CD1c-positive myeloid dendritic cell (primary cell): ENCODE measurements around the gene METTL16.
"Not testable (repeated sequence)": the region's sequence is repeated elsewhere in the genome, so short reads cannot be mapped to it uniquely, and the experiment has no call there.

Source experiments
- DNase-seq: peaks from one replicate; pipeline ENCODE4 v3.0.0-alpha.2; 2016; ENCODE audit errors: extremely low spot score

The METTL16 gene

DNA sequence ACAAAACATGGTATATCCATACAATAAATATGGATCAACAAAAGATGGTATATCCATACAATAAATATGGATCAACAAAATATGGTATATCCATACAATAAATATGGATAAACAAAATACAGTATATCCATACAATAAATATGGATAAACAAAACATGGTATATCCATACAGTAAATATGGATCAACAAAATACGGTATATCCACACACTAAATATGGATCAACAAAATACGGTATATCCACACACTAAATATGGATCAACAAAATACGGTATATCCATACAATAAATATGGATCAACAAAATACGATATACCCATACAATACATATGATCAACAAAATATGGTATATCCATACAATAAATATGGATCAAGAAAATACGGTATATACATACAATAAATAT, 8.1 kb downstream of the METTL16 start:
- DNase-seq = no peak

DNA sequence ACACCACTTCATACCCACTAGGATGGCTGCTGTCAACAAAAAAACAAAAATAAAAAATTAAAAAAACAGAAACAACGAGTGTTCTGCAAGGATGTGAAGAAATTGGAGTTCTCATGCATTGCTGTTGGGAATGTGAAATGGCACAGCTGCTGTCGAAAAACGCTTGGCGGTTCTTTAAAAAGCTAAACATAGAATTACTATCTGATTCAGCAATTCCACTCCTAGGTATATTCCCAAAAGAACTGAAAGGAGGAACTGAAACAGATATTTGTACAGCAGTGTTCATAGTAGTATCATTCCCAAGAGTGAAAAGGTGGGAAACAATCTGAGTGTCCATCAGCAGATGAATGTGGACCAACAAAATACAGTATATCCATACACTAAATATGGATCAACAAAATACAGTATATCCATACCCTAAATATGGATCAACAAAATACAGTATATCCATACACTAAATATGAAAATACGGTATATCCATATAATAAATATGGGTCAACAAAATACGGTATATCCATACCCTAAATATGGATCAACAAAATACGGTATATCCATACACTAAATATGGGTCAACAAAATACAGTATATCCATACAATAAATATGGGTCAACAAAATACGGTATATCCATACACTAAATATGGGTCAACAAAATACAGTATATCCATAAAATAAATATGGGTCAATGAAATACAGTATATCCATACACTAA, 8.7 kb downstream of the METTL16 start:
- DNase-seq = no peak

DNA sequence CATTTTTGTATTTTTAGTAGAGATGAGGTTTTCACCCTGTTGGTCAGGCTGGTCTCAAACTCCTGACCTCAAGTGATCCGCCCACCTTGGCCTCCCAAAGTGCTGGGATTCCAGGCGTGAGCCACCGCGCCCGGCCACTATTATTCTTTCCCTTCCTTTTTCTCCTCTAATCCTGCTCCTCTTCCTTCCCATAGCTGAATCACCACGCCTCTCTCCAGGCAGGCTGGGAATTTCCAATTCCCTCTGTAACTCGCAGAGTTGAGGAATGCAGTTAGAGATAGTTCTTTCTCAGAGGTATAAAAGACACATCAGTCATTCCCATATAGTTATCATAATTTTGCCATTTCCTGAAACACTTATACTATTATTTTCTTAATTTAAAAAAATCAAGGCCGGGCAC, 11.2 kb downstream of the METTL16 start:
- no peak for DNase-seq

DNA sequence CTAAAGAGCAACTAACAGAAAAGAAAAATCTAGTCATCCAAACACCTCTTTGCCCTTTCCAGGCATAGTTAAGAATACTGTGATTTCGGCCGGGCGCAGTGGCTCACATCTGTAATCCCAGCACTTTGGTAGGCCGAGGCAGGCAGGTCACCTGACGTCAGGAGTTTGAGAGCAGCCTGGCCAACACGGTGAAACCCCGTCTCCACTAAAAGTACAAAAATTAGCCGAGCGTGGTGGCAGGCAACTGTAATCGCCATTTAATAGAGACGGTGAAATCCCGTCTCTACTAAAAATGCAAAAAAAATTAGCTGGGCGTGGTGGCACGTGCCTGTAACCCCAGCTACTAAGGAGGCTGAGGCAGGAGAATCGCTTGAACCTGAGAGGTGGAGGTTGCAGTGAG, 22.4 kb downstream of the METTL16 start:
- not testable (repeated sequence) for DNase-seq

DNA sequence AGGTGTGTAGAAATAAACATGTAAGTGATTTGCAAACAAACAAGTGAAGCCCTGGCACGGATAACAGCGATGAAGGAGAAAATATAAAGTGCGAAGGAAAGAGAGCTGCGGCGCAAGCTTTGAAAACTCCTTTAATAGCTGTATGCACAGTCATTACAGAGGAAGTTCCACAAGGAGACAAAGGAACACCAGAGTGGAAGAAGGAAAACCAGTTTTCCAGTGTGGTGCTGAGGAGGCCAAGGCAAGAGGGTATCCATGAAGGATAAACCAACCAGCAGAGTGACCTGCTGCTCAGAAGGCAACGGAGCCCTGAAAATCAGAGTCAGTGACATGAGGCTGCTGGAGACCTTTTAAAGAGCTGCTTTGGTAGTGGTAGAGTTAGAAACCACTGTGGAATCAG, 24.4 kb downstream of the METTL16 start:
- DNase-seq = no peak

DNA sequence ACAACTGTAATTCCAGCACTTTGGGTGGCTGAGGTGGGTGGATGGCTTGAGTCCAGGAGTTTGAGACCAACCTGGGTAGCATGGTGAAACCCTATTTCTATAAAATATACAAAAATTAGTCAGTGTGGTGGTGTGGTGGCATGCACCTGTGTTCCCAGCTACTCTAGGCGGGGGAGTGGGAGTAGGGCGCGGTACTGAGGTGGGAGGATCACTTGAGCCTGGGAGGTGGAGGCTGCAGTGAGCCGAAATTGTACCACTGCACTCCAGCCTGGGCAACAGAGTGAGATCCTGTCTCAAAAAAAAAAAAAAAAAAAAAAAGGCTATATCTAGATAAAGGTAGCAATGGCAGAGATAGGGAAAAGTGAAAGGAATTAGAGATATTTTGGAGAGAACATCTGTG, 25.0 kb downstream of the METTL16 start:
- DNase-seq = not testable (repeated sequence)

DNA sequence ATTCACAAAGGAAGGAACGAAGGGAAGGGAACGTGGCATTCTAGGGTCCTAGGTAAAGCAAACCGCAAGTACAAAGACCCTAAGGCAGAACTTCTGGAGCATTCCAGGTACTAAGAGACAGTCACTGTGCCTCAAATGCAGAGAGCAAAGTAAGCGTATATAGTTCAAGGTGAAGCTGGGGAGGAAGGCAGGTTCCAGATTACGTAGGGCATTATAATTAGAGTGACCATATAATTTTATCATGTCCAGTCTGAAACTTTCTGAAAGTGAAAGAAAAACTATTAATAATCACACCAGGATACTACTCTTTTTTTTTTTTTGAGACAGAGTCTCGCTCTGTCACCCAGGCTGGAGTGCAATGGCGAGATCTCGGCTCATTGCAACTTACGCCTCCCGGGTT, 25.7 kb downstream of the METTL16 start:
- DNase-seq = no peak

DNA sequence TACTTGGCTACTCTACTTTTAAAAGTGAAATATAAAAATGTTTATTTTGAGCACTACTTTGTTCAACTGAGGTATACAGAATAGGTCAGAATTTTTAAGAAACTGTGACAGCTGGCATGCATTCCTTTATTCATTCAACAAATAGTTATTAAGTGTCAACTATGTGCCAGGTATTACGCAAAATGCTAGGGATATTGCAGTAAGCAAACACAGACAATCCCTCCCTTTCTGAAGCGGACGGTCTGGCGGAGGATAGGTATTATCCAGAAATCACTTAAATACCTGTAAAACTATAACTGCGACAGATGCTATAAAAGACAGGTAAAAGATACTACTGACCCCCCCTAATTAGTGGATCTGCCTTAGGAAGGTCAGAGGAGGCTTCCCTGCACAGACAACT, 26.1 kb downstream of the METTL16 start:
- DNase-seq = no peak

DNA sequence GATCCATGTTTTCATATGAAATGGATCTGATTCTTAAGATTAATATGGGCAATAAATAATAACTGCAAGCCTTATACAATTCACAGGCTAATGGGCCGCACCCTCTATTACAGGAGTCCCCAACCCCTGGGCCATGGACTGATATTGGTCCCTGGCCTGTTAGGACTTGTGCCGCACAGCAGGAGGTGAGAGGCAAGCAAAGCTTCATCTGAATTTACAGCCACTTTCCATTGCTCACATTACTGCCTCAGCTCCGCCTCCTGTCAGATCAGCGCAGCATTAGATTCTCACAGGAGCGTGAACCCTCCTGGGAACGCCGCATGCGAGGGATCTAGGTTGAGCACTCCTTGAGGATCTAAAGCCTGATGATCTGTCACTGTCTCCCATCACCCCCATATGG, 26.8 kb downstream of the METTL16 start:
- DNase-seq = no peak

DNA sequence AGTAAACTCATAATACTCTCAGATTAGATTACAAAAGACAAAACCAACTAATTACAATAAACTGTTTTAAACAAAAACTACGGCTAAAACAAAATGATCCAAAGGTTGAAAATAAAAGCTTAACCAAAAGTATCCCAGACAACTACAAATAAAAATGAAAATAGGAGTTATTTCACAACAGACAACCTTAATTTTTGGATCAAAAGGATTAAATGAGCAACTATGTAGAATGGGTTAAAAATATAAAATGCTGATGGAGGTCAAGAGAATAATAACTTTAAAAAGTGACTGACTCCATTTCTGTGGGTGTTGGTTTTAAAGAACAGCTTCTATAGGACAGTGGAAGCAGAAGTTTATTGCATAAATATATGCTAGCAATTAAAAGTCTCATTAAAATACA, 28.6 kb downstream of the METTL16 start:
- no peak for DNase-seq

DNA sequence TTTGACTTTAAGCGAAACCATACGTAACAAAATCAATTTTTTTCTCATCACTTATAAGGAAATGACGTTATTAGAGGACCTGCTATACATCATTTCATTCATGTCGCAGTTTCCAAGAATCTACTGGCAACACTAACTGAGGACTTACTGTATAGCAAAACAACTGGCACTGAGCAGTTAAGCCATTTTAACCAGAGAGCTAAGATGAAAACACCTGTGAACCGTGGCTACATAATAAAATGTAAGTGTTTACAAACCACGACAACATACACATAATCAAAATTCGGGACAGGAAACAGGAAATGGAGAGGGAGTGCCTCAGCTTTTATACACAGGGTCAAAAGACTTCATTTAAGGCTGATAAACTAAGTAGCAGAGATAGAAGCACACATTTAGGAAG, 29.5 kb downstream of the METTL16 start:
- no peak for DNase-seq

DNA sequence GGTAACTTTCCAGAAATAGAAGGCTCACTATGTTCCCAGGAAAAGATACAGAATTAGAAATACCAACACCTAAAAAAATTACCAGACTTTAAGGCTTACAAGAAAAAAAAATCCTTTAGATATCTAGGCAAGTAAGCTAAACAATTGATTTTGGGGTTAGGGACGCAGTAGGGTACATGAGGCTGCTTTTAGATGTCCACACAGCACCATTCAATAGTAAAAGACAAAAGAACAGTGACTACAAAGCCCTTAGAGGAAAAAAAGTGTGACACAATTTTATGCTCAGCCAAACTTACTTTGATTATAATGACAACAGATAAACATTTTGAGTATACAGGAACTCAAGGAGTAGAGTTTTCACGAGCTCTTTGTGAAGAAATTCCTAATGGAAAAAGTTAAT, 29.9 kb downstream of the METTL16 start:
- DNase-seq = no peak

DNA sequence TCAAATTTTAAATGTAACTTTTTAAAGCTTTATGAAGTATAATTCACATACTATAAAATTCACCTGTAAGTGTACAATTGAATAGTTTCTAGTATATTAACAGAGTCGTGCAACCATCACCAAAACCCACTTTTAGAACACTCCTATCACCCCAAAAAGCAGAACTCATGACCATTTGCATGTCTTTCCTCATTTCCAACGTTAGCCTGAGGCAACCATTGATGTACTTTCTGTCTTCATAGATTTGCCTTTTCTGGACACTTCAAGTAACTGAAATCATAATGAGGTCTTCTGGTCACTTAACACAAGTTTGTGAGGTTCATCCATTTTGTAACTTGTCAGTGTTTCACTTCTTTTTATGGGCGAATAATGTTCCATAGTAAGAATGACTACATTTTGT, 33.2 kb downstream of the METTL16 start:
- DNase-seq = peak; percentile 28

DNA sequence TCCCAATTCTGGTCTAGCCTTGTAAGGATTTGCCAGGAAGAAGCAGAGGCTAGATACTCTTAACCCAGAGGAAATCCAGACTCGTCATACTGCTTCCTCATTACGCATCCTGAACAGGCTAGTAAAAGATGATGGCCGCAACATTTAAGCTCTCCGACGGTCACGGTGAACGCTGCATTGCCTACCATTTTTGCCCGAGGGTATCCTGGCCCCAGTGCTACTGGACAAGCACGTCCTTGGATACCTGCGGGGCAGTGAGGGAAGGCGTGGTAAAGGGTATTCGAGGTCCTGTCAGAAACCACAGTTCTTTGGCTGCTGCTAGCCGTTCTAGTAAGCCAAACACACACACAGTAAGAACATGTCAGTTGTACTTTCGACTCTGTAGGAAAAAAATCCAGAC, 36.6 kb downstream of the METTL16 start:
- no peak for DNase-seq

DNA sequence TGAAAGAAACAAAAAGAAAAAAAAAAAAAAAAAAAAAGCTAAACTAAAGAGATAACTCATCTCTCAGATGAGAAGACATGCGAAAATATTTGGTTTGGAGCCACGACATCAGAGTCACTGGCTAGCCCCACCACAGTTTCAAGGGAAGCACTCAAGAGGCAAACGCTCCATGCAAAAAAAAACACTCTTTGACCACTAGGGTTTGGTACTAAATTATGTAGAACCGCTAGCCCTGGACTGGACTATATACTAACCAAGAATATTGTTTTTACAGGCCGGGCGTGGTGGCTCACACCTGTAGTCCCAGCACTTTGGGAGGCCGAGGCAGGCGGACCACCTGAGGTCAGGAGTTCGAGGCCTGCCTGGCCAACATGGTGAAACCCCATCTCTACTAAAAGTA, 37.3 kb downstream of the METTL16 start:
- no peak for DNase-seq

DNA sequence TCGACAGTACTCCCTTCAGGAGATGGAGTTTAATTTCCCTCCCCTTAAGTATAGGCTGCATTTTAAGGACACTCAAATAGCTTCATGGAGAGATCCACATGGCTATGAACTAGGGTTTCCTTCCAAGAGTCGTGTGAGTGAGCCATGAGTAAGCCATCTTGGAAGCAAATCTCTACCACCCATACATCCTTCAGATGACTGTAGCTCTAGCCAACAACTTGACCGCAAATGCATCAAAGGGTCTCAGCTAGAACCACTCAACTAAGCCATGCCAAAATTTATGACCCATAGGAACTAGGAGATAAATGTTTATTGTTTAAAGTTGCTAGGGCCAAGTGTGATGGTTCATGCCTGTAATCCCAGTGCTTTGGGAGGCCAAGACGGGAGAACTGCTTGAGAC, 43.4 kb downstream of the METTL16 start:
- no peak for DNase-seq

DNA sequence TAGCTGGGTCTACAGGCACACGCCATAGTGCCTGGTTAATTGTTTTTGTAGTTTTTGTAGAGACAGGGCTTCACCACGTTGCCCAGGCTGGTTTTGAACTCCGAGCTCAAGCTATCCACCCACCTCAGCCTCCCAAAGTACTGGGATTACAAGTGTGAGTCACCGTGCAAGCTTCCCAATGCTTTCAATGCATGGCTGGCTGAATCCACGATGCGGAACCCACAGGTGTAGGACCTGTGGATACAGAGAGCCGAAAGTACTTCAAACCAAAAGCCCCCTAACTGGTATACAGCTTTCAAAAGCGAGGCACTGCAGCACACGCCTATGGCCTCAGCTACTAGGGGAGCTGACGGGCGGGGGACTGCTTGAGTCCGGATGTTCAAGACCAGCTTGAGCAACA, 44.8 kb downstream of the METTL16 start:
- no peak for DNase-seq

DNA sequence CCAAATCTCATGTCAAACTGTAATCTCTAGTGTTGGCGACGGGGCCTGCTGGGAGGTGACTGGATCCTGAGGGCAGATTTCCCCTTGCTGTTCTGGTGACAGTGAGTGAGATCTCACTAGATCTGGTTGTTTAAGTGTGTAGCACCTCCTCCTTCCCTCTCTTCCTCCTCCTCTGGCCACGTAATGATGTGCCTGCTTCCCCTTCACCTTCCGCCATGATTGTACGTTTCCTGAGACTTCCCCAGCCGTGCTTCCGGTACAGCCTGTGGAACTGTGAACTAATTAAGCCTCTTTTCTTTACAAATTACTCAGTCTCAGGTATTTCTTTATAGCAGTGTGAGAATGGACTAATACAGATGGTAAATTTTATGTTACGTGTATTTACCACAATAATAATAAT, 49.2 kb downstream of the METTL16 start:
- DNase-seq = no peak

DNA sequence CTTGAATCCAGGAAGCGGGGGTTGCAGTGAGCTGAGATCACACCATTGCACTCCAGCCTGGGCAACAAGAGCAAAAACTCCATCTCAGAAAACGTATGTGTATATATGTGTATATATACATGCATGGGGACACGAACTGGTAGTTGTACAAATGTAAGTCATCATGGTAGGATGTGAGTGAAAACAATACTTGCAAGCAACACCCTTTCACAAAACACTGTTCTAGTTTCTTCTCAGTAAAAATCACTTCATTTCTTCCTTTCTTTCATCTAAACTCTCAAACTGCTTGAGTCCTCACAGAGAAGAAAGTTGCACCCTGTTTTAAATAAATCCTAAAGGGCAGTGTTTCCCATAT, 51.8 kb downstream of the METTL16 start:
- no peak for DNase-seq

DNA sequence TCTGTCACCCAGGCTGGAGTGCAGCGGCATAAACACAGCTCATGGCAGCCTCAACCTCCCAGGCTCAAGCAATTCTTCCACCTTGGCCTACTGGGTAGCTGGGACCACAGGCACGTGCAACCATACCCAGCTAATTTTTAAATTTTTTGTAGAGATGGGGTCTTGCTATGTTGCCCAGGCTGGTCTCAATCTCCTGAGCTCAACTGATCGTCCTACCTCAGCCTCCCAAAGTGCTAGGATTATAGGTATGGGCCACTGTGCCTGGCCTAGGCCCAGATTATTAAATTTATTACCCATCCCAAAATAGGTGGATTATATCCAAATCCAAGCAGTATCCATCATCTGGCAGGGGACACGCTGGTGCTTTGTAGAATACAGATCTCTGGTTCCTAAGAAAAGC, 53.8 kb downstream of the METTL16 start:
- DNase-seq = no peak

DNA sequence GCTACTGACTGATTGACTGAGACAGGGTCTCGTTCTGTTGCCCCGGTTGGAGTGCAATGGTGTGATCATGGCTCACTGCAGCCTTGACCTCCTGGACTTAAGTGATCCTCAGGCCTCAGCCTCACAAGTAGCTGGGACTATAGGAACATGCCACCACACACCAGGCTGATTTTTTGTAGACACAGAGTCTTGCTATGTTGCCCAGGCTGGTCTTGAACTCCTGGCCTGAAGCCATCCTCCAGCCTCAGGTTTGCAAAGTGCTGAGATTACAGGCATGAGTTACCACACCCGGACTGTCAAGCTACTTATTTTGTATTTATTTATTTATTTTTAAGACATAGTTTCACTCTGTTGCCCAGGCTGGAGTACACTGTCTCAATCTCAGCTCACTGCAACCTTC, 55.2 kb downstream of the METTL16 start:
- no peak for DNase-seq

DNA sequence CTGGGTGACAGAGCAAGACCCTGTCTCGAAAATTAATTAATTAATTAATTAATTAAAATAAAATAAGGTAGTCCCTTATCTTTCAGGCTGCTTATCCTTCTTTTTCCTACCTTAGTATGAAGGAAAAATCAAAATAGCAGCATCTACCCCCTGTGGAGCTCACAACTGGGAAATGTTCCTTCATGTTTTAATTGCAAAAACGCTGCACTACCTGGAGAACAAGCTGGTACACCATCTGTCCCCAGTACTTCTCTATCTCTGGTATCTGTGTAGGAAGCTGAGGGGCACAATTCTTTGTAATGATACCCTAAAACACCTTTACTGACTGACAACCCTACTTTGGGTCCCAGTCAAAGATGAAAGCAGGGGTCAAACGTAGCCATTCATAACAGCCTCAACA, 55.7 kb downstream of the METTL16 start:
- no peak for DNase-seq

DNA sequence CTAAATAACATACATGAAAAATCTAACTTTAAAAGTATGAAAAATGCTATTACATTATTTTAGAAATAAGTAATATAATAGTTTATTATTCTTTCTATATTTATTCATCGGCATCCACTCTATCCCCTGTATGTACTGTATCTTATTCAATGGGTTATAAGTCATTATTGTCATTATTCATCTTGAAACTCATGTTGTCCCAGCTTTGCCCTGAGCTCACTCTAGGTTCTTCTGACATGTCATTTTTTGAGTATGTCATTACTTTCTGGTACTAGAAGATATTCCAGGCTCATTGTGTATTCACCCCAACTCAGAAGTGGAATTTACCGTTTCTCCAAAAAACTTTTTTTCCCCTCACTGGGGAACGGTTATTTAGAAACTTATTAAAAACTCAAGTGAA, 57.8 kb downstream of the METTL16 start:
- no peak for DNase-seq

DNA sequence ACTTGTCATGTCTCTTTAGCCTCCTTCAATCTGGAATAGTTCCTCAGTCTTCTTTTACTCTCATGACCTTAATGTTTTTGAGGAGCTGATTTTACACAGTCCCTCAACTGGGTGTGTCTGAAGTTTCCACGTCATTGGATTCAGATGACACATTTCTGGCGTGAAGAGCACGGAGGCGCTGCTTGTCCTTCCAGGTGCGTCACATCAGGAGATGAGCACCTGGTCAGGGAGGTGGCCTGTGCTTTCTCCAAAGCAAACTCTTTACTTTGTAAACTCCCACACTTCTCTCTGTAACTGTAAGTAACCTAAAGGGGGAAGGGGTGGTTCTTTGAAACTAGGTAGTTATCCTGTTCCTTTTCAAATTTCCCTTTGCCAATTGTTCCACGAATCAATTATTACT, 58.4 kb downstream of the METTL16 start:
- DNase-seq = no peak
